Hematopoietic multipotent progenitor cell (in vitro differentiated cells): ENCODE data around the gene TECPR2. TPM values are rescaled to one million over a fixed set of nuclear protein-coding genes. Genes with fewer than 3 reads are reported as not detected.
"Not testable (repeated sequence)": the region's sequence is repeated elsewhere in the genome, so short reads cannot be mapped to it uniquely, and the experiment has no call there.

Experiments used
- DNase-seq, 3 donors: peaks; one replicate each; pipeline ENCODE4 v3.0.0-alpha.2; 2011 to 2015; ENCODE audit warnings: low read depth in 2 of 3, low spot score in 2 of 3
- total RNA-seq: library from RNA; depleted of rRNA; stranded (reverse); fragments of >200 nt; gene quantifications from one replicate; pipeline ENCODE4 v1.2.3, GENCODE V29; 2012

TECPR2 gene
- total RNA-seq, 1 donor: 9.4 TPM

DNA sequence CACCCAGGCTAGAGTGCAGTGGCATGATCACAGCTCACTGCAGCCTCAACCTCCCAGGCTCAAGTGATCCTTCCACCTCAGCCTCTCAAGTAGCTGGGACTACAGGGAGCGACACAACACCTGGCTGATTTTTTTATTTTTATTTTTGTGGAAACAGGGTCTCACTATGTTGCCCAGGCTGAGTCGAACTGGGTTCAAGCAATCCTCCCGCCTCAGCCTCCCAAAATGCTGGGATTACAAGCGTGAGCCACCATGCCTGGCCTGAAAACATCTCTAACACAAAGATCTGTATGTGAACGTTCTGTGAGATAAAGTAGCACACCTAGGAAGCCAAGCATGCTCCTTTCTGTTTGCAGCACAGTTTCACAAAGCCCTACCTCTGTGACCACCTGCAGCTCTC is 157.0 kb downstream of the TECPR2 start:
- not testable (repeated sequence) for DNase-seq

GRCh38 chr14:102523200-102523568 is 160.4 kb downstream of the TECPR2 start:
- no peak for DNase-seq

GRCh38 chr14:102523569-102524450 is 161.1 kb downstream of the TECPR2 start:
- DNase-seq: no peak

DNA sequence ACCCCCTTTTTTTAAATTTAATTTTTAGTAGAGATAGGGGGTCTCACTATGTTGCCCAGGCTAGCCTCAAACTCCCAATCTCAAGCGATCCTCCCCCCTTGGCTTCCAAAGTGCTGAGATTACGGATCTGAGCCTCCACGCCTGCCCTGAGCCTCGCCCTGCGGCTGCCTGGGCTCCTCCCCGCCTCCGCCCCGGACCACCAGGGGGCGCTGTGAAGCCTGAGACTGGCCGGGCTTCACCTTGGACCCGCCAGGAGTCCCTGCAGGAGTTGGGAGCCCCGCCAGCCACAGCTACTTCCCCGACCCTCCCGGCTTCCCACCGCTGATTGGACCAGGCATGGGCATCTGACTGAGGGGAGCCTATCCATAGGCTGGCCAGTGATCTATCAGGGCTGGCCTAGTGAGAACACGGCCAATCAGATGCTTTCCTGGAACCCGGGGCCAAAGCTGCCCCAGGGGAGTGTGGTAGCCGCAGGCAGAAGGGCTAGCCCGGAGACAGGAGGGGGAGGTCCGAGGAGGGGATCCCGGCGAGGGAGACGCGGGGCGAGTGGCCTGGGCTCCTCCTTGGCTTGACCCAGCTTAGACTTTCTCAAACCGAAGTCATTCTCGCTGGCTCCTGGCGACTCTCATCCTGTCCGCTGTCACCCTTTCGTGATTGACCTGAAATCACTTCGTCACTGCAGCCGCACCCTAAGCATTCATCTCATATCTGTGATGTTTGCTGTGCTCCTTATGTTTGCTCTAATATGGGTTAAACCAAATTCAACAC is 161.9 kb downstream of the TECPR2 start:
- peak; percentile 79 to 98 (median 96) for DNase-seq

DNA sequence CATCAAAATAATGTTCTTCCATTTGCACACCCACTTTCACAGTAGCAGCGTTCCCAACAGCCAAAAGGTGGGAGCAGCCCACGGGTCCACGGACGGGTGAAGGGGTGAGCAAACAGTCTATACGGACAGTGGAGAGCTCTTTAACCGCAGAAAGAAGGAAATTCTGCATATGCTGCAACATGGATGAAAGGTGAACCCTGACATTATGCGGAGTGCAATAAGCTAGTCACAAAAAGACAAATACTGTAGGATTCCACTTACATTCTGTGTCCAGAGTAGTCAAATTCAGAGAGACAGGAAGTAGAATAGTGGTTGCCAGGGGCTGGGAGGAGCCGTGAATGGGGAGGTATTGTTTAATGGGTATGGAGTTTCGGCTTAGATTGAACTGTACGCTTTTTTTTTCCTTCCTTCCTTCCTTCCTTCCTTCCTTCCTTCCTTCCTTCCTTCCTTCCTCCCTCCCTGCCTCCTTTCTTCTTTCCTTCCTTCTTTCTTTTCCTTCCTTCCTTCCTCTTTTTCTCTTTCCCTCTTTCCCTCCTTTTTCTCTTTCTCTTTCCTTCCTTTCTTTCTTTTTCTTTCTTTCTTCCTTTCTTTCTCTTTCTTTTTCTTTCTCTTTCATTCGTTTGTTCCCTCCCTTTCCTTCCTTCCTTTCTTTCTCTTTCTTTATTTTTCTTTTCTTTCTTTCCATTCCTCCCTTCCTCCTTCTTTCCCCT is 162.6 kb downstream of the TECPR2 start:
- peak in 2 of 3 donors; percentile 51 to 54 for DNase-seq

GRCh38 chr14:102525929-102526497 is 163.3 kb downstream of the TECPR2 start:
- no peak for DNase-seq

DNA sequence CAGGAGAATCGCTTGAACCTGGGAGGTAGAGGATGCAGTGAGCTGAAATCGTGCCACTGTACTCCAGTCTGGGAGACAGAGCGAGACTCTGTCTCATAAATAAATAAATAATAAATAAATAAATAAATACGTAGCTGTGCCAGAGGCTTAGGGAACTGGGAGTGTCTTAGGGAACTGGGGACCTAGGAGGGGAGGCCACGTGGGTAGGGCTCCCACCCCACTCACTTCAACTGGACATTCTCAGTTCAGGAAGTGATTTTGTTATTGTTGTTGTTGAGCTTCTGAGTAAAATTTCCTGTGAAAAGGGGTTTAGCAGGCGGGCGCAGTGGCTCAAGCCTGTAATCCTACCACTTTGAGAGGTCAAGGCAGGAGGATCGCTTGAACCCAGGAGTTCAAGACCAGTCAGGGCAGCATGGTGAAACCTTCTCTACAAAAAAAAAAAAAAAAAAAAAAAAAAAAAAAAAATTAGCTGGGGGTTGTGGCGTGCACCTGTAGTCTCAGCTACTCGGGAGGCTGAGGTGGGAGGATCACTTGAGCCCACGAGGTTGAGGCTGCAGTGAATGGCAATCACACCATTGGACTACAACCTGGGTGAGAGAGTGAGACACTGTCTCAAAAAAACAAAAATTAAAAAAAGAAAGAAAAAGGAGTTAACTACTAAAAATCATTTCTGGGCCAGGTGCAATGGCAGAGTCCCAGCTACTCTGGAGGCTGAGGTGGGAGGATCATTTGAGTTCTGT is 165.9 kb downstream of the TECPR2 start:
- no peak for DNase-seq

- DNase-seq: no peak
Measured at GRCh38 chr14:102530828-102531478, 168.2 kb downstream of the TECPR2 start.

- DNase-seq: no peak
Measured at GRCh38 chr14:102532204-102532658, 169.5 kb downstream of the TECPR2 start.

DNA sequence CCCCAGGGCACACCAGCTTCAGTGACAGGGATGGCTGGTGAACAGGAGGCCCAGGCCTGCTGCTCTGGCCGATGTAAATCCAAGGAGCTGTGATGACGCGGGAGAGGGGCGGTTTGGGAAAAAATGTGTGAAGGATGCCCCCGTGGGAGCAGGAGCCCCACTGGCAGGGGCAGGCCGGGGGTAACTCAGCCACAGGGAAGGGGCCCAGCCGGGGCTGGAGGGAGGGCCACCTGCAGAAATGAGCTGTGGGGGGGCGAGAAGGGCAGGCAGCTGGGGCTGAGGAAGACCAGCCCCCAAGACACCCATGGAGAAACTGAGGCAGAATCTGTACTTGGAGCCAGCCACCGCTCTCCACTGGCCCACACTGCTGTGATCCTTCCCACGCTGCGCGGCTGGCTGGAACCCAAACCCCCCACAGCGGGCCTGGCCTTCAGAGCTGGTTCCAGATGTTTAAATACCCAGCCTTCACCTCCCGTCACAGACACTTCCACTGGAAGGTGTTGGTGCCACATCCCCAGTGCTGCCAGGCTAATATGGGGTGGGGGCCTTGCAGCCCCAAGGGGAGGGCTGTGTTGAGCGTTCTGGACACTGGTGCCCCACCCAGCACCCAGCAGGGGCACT is 175.3 kb downstream of the TECPR2 start:
- DNase-seq: no peak

DNA sequence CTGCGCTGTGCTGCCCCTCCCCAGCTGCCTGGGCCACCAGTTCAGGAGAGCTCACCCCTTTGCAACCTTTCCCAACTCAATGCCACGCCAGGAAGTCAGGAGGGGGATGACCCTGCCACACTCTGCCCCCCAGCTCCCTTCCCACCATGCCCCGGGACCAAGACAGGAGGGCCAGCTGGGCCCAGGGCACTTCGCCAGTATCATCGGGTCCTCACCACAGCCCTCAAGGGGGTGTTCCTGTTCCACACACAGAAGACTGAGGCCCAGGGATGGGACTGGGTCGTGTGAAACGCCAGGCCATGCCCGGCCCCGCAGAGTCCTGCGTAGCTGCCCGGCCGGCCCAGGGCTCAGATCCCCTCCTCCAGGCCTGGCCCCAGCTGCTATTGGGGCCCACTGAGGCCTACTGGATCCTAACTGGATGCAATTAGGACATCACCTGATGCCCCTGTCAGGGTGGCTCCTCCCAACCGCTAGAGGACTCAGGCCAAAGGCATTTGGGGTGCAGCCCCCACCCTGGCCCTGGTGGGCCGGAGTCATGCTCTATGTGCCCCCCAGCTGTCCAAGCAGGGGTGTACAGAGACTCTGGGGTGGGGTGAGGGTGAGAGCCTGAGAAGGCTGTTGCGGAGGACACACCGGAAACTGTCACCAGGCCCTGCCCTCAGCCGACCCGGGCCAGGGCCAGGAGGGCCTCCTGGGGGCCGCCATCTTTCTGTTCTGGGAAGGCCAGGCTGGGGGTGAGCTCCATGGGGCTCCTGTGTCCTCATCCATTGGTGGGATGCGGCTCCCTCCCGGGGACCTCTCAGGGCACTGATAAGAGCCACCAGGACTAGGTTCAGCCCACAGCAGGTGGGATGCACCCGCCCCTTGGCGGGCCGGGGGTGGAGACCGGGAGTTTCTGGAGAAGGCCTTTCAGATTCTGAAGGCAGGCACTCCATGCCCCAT is 176.1 kb downstream of the TECPR2 start:
- peak in 1 of 3 donors; percentile 42 for DNase-seq

GRCh38 chr14:102539544-102540314 is 177.0 kb downstream of the TECPR2 start:
- no peak for DNase-seq

DNA sequence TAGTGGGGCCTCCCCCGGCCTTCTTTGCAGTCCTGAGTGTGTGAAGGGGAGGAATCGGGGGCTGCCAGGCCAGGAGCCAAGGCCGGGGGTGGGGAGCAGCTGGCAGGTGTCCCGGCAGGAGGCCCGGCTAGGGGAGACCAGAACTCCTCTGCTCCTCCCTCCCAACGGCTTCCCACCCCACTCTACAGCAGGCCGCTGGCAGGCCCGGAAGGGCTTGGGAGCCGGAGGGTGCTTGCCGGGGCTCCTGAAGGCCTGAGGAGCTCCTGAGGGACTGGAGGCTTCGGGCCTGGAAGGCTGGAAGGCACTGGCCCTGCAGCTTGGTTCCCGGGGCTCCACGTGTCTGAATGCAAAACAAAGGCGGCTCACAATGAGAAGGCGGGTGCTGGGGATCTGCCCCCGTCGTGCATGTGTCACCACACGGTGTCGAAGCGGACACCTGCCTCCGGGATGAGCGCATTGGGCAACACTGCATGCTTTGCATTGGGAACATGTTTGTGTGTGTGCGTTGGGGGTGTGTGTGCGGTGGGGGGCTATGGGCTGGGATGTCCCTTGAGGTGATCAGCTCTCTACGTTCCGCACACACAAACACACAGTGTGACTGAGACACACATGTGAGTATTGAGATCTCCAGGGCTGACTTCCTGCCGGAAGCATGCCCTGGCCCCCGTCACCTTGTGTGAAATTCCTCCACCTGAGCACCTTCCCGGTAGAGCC is 177.7 kb downstream of the TECPR2 start:
- no peak for DNase-seq

DNA sequence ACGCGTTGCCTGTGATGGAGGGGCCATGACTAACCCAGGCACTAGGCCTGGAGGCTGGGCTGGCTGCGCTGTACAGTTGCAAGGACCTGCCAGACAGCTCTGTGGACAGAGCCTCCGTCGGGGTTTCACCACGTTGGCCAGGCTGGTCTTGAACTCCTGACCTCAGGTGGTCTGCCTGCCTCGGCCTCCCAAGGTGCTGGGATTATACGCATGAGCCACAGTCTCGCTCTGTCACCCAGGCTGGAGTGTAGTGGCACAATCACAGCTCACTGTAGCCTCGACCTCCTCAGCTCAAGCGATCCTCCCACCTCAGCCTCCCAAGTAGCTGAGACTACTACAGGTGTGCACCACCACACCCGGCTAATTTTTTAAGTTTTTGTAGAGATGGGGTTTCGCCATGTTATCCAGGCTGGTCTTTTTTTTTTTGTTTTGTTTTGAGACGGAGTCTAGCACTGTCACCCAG is 178.3 kb downstream of the TECPR2 start:
- DNase-seq: not testable (repeated sequence)

GRCh38 chr14:102541771-102542170 is 179.0 kb downstream of the TECPR2 start:
- DNase-seq: no peak

DNA sequence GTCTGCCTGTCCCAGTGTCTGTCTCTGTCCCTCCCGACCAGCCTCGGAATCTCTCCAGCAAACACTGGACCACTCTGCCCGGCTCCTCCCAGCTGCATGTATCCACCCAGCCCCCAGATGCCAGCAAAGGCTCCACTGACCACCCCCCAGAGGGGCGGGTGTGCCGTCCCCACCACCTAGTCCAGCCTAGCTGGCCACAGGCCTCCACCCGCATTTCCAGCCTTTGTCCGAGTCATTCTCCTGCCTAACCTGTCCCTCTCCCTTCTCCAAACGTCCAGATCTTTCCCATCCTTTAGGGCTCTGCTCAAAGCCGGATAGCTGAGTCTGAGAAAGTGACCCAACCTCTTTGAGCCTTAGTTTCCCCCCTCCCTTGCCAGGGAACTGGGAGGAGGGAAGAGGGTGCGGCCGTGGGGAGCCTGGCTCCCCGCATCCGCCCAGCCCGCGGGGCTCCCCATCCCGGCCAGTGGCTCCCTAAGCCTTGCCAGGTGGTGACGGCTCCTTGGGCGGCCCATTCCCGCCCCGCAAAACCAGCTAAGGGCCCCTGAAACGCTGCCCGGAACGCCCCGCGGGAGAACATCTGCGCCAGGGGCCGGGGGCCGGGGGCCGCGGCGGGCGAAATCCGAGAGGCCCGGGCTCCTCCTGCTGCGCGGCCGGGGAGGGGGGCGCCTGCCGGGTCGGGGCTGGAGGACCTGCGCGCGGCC is 181.5 kb downstream of the TECPR2 start:
- no peak for DNase-seq
